ENCODE data around the gene PLEKHA8.

PLEKHA8 gene

GRCh38 chr7:30028216-30028748 lies at the start of gene PLEKHA8:
TSS of gene PLEKHA8 (plus strand) at chr7:30028412. CDS start at chr7:30028763, 351 bp downstream.
- no peak for FAIRE-seq
- peak; percentile 66 for DNase-seq (ENCODE audit: low spot score)

DNA sequence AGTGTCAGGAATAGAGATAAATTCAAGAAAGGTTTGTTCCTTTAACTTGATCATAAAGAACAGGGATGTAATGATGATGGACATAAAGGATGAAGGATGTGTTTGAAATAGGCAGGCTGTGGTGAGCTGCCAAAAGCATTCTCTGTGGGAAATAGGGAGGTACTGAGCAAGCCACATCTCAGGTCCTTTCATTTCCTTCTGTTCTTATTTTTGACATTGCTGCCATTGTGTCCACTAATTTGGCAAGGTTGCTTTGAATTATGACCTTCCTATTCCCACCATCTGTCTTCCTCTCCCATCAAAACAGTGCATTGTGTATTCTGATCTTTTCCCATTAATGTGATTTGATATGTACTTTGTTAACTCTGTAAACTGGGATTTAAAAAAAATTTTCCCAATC lies 48.1 kb upstream of the PLEKHA8 start:
- DNase-seq (ENCODE audit: low spot score), result no peak

DNA sequence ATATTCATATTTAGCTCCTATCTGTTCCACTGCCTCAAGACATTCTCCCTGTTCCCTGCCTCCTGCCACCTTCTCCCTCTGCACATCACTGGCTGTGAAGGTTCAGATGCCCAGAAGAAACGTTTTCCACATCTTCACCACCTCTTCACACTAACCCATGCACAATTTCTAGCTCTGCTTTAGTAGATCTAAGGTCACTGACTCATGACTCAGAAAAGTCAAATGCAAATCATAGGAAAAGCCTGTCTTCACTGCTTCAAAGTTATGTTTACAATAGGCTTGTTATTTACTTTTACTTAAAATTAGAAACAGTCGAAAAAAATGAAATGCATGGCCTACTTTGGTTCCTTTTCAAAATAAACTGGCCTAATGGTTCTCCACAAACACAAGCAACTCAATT lies 41.1 kb upstream of the PLEKHA8 start:
- FAIRE-seq (peak; percentile 83), DNase-seq (ENCODE audit: low spot score) (peak; percentile 58)

More for the DNA sequence above, 48.1 kb upstream of the PLEKHA8 start:
- no peak for FAIRE-seq

- FAIRE-seq, result peak; percentile 96
- peak; percentile 91 for DNase-seq (ENCODE audit: low spot score)
Observed at GRCh38 chr7:29987811-29988317, 40.3 kb upstream of the PLEKHA8 start.

- peak; percentile 77 for DNase-seq (ENCODE audit: low spot score)
- no peak for FAIRE-seq
Observed at GRCh38 chr7:29988424-29989256, 39.6 kb upstream of the PLEKHA8 start.

- no peak for DNase-seq (ENCODE audit: low spot score)
- FAIRE-seq, result no peak
Observed at GRCh38 chr7:29989257-29989995, 38.8 kb upstream of the PLEKHA8 start, which contains the start of gene SCRN1. TSS of gene SCRN1 (minus strand) at chr7:29989801. CDS start at chr7:29969067, 20,734 bp downstream.

GRCh38 chr7:29990931-29991330 lies 37.3 kb upstream of the PLEKHA8 start:
- FAIRE-seq (no peak), DNase-seq (ENCODE audit: low spot score) (no peak)

GRCh38 chr7:29991937-29992336 lies 36.3 kb upstream of the PLEKHA8 start:
- DNase-seq (ENCODE audit: low spot score) (no peak), FAIRE-seq (no peak)

DNA sequence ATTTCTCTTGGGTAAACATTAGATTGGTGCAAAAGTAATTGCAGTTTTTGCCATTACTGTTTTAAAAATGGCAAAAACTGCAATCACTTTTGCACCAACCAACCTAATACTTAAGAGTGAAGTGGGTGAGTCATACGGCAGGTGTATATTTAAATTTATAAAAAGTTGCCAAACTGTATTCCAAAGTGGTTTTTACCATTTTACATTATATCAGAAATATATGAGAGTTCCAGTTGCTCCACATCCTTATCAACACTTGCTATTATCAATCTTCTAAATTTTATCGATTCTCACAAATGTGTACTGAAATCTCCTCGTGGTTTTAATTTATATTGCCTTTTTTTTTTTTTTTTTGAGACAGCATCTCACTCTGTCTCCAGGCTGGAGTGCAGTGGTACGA lies 35.1 kb upstream of the PLEKHA8 start:
- FAIRE-seq (no peak), DNase-seq (ENCODE audit: low spot score) (no peak)

DNA sequence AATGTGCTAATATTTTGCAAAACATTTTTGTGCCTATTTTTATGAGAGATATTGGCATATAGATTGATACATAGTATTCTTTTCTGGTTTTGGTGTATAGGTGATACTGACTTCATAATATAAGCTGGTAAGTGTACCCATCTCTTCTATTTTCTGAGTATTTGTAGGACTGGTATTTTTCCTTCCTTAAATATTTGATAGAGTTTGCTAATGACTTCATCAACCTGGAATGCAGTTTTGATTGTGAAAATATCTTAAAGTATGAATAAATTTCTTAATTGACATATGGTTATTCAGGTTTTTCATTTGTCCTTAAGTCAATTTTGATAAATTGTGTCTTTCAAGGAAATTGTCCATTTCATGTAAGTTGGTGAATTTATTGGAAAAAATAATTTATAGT lies 32.6 kb upstream of the PLEKHA8 start:
- peak; percentile 17 for FAIRE-seq
- no peak for DNase-seq (ENCODE audit: low spot score)

DNA sequence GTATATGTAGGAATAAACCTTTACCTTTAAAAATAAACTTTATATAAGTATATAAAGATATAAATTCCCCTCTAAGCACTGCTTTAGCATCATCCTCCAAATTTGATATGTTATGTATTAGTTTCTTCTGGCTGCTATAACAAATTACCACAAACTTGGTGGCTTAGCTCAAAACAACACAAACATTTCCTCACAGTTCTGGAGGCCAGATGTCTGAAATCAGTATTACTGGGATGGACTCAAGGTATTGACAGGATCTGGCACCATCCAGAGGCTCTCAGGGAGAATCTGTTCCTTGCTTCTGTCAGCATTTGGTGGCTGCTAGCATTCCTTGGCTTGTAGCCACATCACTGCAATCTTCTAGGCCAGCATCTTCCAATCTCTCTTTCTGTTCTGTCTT lies 31.9 kb upstream of the PLEKHA8 start:
- FAIRE-seq, result no peak

GRCh38 chr7:29998489-29998888 lies 29.7 kb upstream of the PLEKHA8 start:
- FAIRE-seq, result no peak

More for the DNA sequence above, 31.9 kb upstream of the PLEKHA8 start:
- no peak for DNase-seq (ENCODE audit: low spot score)

GRCh38 chr7:30001998-30002397 lies 26.2 kb upstream of the PLEKHA8 start:
- DNase-seq (ENCODE audit: low spot score) (no peak), FAIRE-seq (no peak)

More at GRCh38 chr7:29998489-29998888, 29.7 kb upstream of the PLEKHA8 start:
- DNase-seq (ENCODE audit: low spot score), result no peak

DNA sequence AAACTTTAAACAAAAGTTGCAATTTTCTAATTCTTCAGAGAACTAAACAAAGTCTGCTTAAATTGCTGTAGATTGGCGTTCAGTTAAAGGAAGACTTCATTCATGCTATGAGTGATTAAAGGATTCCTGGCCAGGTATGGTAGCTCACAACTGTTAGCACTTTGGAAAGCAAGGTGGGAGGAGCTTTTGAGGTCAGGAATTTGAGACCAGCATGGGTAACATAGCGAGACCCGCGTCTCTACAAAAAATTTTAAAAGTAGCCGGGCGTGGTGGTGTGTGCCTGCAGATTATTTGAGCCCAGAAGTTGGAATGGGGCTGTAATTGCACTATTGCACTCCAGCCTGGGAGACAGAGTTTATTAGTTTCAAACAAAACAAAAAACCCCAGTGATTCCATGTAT lies 25.1 kb upstream of the PLEKHA8 start:
- DNase-seq (ENCODE audit: low spot score) (no peak), FAIRE-seq (no peak)

- FAIRE-seq (no peak), DNase-seq (ENCODE audit: low spot score) (no peak)
Observed at GRCh38 chr7:30005464-30005863, 22.7 kb upstream of the PLEKHA8 start.

DNA sequence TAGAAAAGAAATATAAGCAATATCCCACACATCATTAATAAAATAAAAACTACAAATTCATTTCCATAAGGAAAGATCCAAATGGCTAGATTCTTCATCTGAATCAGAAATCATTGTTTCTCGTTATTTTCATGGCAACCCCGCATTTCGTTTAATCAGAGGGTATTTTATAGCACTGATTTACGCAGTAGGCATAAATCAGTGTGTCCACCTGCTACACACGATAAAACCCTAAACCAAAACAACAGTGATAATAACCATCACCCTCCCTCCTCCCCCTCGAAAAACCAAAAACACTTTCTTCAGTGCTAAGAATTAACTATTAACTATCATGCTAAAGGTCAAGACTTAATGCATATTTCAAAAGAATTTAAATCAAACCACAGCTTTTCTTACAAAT lies 18.2 kb upstream of the PLEKHA8 start:
- no peak for FAIRE-seq
- DNase-seq (ENCODE audit: low spot score), result no peak

DNA sequence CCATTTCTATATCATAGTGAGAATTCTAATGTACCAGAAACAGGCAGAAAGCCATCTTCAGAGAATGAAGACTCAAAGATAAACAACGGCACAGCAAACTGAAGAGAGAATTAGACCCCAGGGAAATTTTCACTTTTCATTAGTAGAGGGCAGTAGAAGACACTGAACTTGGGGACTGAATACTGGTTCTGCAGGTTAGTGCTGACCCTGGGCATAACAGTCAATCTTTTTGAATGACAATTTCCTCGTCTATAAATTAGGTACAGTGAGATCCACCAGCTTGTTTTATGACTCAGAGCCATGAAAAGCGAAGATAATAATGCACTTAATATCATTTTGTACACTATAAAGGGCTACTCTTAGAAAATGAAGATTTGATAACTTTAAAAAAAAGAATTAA lies 15.5 kb upstream of the PLEKHA8 start:
- FAIRE-seq (no peak), DNase-seq (ENCODE audit: low spot score) (no peak)

GRCh38 chr7:30018451-30018850 lies 9.8 kb upstream of the PLEKHA8 start:
- DNase-seq (ENCODE audit: low spot score) (no peak), FAIRE-seq (no peak)

DNA sequence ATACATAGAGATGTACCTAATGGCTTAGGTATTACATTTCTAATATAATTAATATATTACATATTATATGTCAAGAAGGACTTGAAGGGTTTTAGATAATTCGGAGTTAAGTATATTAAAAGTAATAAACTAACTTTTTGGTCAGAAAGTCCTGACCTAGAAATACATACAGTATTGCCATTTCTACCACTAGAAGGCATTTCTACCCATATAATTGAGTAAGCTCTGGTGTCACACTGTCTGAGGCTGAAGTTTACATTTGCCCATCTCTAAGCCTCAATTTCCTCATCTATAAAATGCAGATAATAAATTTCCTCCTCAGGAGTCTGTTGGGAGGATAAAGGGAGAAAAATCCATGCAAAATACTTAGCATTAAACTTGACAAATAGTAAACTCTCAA lies 8.8 kb upstream of the PLEKHA8 start:
- no peak for DNase-seq (ENCODE audit: low spot score)

DNA sequence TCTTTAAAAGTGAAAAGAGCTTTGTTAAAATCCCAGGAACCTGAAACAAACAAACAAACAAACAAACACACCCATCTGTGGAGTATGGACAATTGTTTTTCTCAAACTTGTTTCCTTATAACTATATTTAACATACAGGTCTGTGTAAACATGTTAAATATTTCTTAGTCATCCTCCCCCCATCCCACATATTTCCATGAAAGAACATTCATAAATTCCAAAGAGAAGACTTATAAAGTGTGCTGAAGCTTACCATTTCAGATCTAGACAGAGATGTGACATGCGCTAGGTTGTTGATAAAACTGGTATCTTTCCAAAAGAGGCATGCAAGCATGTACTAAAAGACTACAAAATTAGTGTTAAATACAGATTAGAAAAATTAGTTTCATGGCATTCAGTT lies 8.3 kb upstream of the PLEKHA8 start:
- DNase-seq (ENCODE audit: low spot score) (no peak), FAIRE-seq (peak; percentile 4)

More for the DNA sequence above, 8.8 kb upstream of the PLEKHA8 start:
- FAIRE-seq, result peak; percentile 30

- peak; percentile 21 for FAIRE-seq
Observed at GRCh38 chr7:30020535-30020934, 7.7 kb upstream of the PLEKHA8 start.

GRCh38 chr7:30022991-30023390 lies 5.2 kb upstream of the PLEKHA8 start:
- FAIRE-seq (no peak), DNase-seq (ENCODE audit: low spot score) (no peak)

More at GRCh38 chr7:30020535-30020934, 7.7 kb upstream of the PLEKHA8 start:
- no peak for DNase-seq (ENCODE audit: low spot score)

Data from RCC 7860 (cell line).